ENCODE data around the gene FBXW7.
A peak's percentile ranks its signal among the peaks of the same experiment; 100 is the strongest.

Gene FBXW7

DNA sequence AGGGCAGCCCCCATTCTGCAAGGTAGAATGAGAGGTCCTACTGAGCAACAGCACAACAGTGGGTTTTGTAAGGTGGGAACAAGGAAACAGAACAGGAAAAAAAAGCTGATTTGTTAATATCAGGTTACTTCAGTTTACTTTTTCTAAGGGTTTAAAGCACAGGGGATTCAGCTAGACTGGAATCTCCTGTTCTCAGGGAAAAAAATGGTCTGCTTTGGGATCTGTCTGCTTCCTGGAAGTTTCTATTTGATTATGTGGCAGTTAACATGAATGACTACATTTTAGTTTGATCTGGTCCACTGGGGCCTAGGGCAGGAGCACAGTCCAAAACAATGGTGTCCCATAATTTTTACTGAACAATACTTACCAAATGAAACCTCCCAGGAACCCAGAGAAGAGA is 104.6 kb downstream of the FBXW7 start:
- no peak for DNase-seq (ENCODE audit: low read depth, low spot score)

DNA sequence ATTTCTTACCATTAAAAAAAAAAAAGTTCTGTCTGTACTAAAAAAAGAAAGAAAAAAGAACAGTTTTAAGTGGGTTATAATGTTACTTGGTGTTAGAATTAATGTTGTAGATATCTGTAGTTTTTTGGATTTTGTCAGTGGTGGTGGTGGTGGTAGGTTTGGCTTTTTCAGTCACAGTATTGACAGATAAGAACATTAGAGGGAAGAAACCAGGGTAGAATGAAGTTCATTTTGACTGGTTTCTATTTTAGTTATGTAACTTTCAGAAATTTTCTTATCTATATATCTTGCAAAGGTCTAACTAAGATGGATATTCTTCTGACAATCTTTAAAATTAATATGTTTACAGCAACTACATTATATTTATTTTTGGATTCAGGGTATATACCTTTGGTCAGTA is 105.4 kb downstream of the FBXW7 start:
- no peak for DNase-seq (ENCODE audit: low read depth, low spot score)

DNA sequence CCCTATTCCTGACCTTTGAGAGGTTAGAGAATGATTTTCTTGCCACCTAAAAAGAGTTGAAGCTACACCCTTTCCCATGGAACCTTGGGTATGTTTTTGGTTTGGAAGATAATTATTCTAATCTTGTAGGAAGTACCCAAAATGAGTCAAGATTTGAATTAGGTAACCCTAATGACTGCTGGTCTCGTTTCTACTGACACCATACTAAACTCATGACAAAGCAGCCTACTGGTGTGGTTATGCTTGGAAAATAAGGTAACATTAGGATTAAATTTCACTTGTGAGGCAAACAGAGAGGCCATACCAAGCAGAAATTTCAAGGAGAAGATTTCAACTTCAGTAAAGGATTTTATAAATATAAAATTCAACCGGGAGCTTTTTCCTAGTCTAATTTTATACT is 107.9 kb downstream of the FBXW7 start:
- no peak for DNase-seq (ENCODE audit: low read depth, low spot score)

DNA sequence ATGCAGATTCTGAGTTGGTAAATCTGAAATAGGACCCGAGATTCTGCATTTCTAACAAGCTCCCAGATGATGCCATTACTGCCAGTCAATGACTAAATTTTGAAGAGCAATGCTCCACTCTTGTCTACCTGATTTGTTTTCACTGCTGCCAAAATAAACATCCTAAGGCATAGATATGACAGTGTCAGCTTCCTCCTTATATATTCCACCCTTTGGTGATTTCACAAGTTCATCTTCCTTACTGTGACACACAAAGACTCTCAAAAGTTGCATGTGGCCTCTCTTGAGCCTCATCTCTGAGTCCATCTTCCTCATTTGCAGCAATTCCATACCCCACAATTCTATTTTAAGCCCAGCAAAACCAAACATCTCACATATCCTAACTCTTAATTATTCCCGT is 110.9 kb downstream of the FBXW7 start:
- no peak for DNase-seq (ENCODE audit: low read depth, low spot score)

DNA sequence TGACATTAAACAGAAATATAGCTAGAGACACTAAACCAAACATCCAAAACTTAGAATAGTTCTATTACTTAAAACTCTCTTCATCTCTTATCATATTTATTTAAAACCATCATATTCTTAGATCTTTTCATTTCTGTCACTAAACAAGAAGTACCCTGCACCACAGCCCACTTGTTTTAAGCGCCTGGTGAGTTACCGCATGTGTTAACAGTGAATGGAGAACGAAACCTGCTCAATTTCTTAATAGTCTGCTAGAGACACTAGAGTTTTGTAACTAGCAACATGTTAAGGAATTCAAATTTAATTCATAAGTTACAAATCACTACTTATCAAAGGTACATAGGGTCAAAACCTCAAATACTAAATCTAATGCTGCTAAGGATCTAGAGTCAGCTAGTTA is 111.5 kb downstream of the FBXW7 start:
- DNase-seq (ENCODE audit: low read depth, low spot score): no peak

DNA sequence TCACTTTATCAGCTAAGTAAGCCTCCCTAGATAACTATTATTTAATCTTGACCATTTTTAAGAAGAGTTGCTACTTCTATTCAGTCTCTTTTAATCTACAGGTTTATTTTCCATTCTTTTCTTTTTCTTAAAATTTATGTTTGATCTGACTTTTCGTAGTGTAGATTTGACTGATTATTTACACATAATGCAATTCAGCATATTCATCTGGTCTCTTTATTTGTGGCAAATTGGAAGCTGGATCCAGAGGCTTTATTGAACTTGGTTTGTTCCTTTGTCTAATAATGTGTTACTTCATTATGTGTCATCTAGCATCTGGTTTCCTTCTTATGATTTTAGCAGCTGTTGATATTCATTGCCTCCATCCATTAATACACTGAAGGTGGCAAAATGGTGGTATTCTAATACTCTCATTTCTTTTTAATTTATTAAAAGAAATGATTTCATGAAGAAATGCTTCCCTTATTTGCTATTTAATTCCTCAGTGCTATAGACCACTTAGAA is 113.0 kb downstream of the FBXW7 start:
- DNase-seq (ENCODE audit: low read depth, low spot score): no peak

DNA sequence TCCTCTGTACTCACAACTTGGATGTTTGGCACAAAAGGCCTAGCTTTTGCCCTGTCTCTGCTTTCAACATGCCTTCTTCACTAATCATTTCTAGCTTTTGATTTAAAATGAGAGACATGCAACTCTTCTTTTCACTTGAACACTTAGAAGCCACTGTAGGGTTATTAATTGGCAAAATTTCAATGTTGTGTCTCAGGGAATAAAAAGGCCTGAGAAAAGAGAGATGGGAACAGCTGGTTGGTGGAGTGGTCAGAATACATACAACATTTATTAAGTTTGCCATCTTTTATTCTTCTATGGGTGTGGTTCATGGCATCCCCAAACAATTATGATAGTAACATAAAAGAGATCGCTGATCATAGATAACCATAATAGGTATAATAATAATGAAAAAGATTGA is 114.3 kb downstream of the FBXW7 start:
- no peak for DNase-seq (ENCODE audit: low read depth, low spot score)

DNA sequence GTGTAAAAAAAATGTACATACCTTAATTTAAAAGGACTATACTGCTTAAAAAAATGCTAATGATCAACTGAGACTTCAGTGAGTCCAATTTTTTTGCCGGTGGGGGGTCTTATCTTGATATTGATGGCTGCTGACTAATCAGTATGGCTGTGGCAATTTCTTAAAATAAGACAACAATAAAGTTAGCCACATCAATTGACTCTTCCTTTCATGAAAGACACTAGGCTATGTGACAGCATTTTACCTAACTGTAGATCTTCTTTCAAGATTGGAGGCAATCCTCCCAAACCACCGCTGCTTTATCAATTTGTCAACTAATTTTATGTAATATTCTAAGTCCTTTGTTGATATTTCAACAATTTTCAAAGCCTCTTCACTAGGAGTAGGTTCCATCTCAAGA is 116.1 kb downstream of the FBXW7 start:
- no peak for DNase-seq (ENCODE audit: low read depth, low spot score)

DNA sequence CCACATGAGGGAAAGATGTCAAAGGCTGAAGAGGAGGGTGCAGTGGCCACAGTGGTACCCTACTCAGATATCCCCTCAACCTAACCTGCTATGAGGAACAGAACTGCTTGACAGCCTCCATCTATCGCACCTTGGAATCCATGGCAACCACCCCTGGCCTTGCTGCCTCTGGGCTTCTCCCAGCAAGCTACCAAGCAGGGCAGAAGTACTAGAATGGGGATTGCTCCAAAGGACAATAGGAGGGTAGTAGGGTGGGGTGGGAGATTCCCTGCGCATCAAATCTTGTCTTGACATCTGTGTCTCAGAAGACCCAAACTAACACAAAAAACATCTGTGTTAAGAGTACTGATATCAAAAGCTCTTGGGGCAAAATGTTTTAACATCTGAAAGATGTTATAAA is 118.2 kb downstream of the FBXW7 start:
- DNase-seq (ENCODE audit: low read depth, low spot score): no peak

DNA sequence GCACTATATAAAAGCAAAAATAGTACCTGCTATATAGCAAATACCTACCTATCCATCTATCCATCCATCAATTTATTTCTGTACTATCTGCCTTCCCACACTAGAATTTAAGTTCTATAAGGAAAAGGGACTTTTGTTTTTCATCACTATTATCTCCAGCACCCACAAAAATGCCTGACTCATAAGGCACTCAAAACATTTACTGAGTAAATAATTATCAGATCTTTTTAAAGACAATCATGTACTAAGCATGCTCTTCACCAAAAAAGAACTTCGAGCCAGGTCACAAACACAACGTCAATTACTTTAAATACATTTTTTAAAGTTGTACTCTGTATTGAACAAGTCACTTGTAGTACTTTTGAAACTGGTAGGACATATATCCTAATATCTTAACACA is 119.9 kb downstream of the FBXW7 start:
- peak; percentile 29 for DNase-seq (ENCODE audit: low read depth, low spot score)

DNA sequence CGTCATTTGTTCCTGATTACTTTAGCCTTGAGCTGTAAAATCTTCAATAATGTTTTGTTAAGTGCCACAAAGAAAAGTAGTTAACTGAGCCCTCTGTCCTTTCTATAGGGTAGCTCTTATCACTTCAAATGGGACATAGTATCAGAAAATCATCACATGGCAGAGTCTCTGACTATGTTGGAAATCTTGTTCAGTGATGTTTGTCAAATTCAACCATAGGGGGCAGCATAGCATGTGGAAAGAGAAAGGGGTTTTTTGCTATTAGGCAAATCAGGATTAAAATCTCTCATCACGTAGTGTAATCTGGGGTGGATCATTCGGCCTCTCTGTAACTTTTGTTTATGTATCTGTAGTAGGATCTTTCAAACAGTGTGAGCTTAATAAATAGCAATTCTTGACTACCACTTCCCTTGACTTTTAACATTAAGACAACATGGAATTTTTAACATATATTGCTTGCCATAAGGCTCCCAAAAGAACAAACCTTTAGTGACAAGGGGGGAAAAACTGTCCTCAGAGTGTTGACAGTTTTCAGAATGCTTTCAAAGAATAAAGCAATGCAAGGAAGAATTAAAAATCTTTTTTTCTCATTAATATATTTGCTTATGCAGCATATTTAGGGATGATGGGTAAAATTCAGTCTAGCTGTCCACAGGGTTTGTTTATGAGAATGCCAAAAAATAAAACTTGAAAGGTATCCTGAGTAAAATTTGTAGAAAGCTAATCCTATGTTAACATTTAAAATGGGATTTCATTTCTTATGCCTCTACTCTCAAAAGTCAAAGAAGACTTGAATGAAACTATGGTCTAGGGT is 127.2 kb downstream of the FBXW7 start:
- peak; percentile 44 for DNase-seq (ENCODE audit: low read depth, low spot score)

DNA sequence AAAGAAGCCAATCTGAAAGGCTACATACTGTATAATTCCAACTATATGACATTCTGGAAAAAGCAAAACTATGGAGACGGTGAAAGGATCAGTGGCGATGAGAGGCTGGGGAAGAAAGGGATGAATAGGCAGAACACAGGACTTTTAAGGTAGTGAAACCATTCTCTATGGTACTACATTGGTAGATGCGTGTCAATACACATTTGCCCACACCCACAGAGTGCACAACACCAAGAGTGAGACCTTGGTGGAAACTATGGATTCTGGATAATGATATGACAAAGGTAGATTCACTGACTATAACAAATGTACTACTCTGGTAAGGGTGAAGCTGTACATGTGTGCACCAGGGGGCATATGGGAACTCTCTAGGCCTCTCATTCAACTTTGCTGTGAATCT is 134.5 kb downstream of the FBXW7 start:
- DNase-seq (ENCODE audit: low read depth, low spot score): no peak

DNA sequence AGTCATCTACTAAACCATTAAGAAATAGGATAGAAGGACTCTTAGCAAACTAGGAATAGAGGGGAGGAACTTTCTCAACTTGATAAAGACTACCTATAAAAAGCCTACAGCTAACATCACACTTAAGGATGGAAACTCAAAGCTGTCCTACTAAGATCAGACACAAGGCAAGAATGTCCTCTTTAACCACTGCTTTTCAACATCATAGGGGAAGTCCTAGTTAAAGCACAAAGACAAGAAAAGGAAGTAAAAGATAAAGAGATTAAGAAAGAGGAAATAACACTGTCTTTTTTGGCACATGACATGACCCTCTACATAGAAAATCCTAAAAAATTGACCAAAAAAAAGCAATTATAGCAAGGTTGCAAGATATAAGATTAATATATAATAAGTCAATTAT is 136.6 kb downstream of the FBXW7 start:
- DNase-seq (ENCODE audit: low read depth, low spot score): no peak

DNA sequence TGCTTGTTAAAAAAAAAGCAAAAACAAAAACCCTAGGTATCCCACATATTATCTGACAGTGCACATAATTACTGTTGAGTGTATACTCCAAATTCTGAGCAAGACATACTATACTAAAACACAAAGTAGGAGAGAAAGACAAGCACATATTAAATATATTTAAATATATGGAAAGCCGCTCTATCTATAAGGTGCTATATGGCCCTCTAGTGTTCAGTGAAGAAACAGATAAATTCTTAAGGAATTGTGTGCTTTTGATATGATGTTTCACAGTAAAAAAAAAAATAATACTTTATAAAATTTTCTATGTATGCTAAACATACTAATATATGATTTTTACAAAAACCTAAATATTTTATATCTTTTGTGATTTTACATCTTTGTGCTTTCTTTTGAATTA is 137.8 kb downstream of the FBXW7 start:
- no peak for DNase-seq (ENCODE audit: low read depth, low spot score)

DNA sequence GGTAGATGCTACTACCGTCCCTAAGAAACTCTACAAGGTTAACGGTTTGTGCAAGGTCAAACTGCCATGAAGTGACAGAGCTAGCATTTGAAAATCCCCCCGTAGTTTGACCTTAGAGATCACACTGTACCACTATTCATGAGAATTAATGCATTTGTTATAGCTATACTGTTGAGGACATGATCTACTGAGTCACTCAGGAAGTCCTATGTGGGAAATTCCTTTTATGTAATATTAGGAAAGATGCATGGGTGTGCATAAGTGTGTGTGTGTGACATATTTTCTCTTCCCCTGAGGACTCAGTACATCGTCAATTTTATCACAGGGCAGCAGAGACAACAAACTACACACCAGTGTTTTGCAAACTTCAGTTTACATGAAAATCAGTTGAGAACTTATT is 141.1 kb downstream of the FBXW7 start:
- no peak for DNase-seq (ENCODE audit: low read depth, low spot score)

DNA sequence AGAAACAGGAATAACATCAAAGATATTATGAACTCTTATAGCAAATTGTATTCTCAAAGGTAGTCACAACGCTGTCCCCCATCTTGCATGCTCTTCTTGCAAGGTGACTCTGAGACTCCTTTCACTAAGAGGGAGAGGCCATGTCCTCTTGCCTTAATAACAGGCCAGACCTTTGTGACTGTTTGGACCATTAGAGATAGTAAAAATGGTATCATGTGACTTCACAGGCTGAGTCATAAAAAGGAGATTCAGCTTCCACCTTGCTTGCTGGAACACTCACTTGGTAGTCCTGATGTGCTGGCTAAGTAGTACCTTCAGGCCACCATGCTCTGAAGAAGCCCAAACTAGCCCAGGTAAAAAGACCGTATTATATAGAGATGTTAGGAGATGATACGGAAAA is 143.8 kb downstream of the FBXW7 start:
- DNase-seq (ENCODE audit: low read depth, low spot score): no peak

DNA sequence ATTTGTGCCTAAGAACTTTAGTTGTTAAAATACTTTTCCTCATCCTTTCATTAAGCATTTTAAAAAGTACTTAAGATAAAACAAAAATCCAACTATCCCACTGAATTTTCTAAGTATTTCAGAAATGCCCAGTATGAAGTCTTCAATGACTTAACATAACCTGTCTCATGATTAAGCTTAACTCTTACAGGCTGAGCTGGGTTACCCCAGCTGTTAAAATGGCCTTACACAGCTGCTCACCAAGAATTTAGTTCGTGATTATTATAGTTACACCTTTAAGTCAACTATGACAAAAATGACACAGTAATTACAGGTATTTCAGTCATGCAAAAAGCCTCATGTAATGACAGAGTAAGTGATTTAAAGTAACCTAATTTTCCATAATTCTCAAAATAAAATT is 145.7 kb downstream of the FBXW7 start:
- no peak for DNase-seq (ENCODE audit: low read depth, low spot score)

DNA sequence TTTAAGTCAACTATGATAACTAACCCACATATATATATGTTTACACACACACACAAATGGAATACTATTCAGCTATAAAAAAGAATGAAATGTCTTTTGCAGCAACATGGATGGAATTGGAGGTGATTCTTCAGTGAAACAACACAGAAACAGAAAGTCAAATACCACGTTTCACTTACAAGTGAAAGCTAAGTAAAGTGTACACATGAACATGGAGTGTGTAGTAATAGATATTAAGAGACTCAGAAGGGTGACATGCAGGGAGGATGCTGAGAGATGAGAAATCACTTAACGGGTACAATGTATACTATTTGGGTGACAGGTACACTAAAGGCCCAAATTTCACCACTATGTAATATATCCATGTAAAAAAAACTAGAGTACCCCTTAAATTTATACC is 146.5 kb downstream of the FBXW7 start:
- DNase-seq (ENCODE audit: low read depth, low spot score): no peak

DNA sequence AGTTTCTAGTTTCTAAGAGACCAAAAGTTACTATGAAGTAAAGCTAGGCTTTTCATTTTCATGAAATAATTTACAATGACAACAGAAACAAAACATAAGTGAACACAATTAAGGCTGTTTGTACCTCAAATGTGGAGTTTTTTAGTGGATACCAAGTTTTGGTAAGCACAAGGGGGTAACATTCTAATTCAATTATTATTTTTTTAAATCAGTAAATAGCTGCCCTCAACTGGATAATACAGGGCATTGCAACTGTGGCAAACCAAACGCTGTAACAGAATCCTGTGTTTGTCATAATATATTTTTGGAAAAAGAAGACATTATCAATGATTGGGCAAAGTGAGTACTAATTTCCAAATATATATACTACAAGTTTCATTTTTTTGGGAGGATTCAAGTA is 150.3 kb downstream of the FBXW7 start:
- DNase-seq (ENCODE audit: low read depth, low spot score): peak; percentile 26

DNA sequence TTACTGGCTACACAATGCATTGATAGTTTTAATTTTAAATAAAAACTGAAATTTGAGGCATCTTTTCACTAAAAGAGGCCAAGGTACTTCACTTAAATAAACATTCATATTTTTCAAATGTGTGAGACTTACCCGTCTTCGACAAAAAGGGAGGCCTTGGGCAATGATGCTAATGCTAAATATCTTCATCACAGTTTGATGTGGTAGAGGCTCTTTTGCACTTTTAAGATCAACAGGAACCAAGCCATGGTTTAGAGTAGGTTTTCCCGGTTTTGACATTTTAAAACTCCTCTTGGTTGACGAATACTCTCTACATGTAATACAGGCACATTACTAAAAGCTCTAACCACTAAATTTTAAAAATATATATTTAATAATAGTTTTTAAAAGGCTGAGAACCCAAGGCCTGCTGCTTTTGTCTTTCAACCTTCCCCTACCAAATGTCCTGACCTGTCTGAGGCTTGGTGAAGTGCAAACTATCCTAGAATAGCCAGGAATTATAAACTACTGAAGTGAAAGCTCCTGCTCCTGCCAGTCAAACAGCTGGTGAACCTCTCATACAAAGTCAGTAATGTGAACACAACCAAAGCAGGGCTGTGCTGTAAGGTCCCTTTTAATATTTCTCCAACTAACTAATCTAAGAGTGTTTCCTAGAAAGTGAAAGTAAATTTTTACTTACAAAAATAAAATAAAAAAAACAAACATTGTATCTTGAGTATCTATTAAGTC is 153.7 kb downstream of the FBXW7 start:
- no peak for DNase-seq (ENCODE audit: low read depth, low spot score)

DNA sequence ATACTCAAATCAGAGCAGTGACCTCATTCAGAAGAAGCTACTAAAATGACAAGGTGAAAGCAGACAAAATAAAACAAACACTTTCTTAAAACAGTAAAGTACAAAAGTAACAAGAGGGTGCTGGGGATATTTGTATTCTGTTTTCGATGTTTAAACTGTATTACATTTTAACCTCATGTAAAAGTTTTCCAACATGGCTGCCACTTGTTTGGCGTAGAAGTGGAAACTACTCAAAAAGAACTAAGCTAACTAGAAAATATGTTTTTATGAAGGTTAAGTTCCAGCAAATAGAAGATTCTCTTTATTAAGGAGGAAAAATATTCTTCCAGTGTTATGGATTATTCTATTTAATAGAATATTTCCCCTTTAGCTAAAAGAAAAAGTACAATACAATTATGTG is 155.0 kb downstream of the FBXW7 start:
- no peak for DNase-seq (ENCODE audit: low read depth, low spot score)

DNA sequence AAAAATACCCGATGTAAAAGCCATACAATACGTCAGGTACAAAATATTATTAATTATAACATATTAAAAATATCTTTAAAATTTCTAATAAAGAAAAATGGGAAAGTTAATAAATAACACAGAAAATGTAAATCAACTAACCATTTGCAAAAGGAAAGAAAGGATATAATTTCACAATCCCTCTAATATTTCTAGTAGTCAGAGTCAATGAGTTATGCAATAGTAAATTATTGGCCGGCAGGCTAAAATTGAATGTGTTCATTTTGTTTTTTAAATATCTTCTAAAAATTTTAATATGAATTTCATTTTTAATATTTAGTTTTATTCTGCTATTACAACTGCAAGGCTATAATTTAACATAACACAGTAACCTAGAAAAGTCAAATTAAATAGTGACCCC is 155.7 kb downstream of the FBXW7 start:
- DNase-seq (ENCODE audit: low read depth, low spot score): no peak

DNA sequence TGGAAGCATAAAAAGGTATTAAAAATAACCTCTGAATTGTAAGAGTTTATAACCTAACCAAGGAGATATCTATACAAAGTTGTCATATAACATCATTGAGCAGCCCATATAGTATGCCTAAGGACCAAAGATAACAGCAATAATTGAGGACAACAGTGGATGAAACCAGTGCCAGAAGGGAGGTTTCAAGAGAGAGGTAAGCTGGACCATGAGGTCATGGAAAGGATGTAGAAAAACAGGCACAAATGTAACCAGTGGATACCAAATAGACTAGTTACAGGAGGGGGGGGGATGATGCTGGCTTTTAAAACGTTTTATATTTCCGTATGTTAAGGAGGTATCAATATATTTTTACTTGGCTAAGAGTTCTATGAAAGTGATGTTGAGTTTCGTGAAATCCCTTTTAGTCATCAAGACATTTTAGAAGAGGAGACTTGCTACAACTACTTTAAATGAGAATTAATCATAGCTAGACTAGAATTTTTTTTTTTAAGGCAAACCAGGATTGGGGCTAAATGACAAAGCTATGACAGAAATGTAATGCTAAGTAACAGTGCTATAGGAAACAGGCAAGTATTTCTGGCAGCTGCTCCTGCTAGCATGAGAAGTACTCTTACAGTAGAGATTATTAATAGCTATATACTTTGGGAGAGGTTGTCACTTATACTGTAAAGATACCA is 161.1 kb downstream of the FBXW7 start:
- DNase-seq (ENCODE audit: low read depth, low spot score): no peak

Measured in astrocyte of the hippocampus (primary cell).